Skeletal muscle satellite cell (primary cell): ENCODE data around the gene CASP10. TPM values are rescaled to one million over a fixed set of nuclear protein-coding genes. Genes with fewer than 3 reads are reported as not detected.
"Not testable (repeated sequence)": the region's sequence is repeated elsewhere in the genome, so short reads cannot be mapped to it uniquely, and the experiment has no call there.

Experiments
- H3K27me3 ChIP-seq: 2 replicates; pipeline ENCODE4 v1.7.0; 2013; ENCODE audit warnings: low read length; ENCODE audit not compliant: control insufficient read depth, insufficient read depth
- H3K36me3 ChIP-seq: 2 replicates; pipeline ENCODE4 v1.7.0; 2013; ENCODE audit warnings: mild to moderate bottlenecking, control low read depth, low read length; ENCODE audit not compliant: insufficient read depth
- H3K4me1 ChIP-seq: 2 replicates; pipeline ENCODE4 v1.7.0; 2013; ENCODE audit warnings: low read length; ENCODE audit not compliant: control insufficient read depth, insufficient read depth
- H3K4me2 ChIP-seq: 2 replicates; pipeline ENCODE4 v1.7.0; 2013; ENCODE audit warnings: mild to moderate bottlenecking, low read length
- H3K4me3 ChIP-seq: 2 replicates; pipeline ENCODE4 v1.7.0; 2013; ENCODE audit warnings: low read length
- H3K9ac ChIP-seq: 2 replicates; pipeline ENCODE4 v1.7.0; 2013; ENCODE audit warnings: mild to moderate bottlenecking, low read depth, low read length, moderate library complexity
- H3K9me3 ChIP-seq: replicated peaks from 2 replicates; pipeline ENCODE4 v1.7.0; 2013; ENCODE audit warnings: mild to moderate bottlenecking, control low read depth, low read length
- total RNA-seq: library from RNA; depleted of rRNA; stranded (reverse); fragments of >200 nt; gene quantifications from 2 replicates; pipeline ENCODE4 v1.2.3, GENCODE V29; 2012; rRNA removed

The CASP10 gene
- 1.5 and 2.5 TPM in 2 replicates for total RNA-seq

GRCh38 chr2:201182650-201183364 is at the start of gene CASP10:
TSS of gene CASP10 (plus strand) at chr2:201183141. CDS start at chr2:201185778, 2,637 bp downstream.
- Histone ChIP-seq H3K4me1 (no peaks in the 10 kb centered on the region), H3K27me3 (peaks cover 13% of the 10 kb centered on the region), H3K36me3 (no peaks in the 10 kb centered on the region), H3K4me2 (no peak within 1 kb of the TSS), H3K9me3 (no peaks in the 10 kb centered on the region), H3K9ac (no peak within 1 kb of the TSS), H3K4me3 (no peak within 1 kb of the TSS)

- H3K4me2 ChIP-seq: no peak overlapping the region
- H3K9ac ChIP-seq: peak overlapping the region; percentile 11
- H3K36me3 ChIP-seq: peaks cover 65% of the 10 kb centered on the region
- peaks cover 43% of the 10 kb centered on the region for H3K4me1 ChIP-seq
- no peak overlapping the region for H3K4me3 ChIP-seq
- H3K27me3 ChIP-seq: no peaks in the 10 kb centered on the region
- H3K9me3 ChIP-seq: no peaks in the 10 kb centered on the region
Measured at GRCh38 chr2:201135386-201135785, 47.6 kb upstream of the CASP10 start.

- Histone ChIP-seq H3K4me1 (peaks cover 30% of the 10 kb centered on the region), H3K4me2 (no peak overlapping the region), H3K27me3 (no peaks in the 10 kb centered on the region), H3K4me3 (no peak overlapping the region), H3K9me3 (no peaks in the 10 kb centered on the region), H3K9ac (no peak overlapping the region), H3K36me3 (peaks cover 69% of the 10 kb centered on the region)
Measured at GRCh38 chr2:201136889-201137321, 46.0 kb upstream of the CASP10 start.

GRCh38 chr2:201137505-201138400 is 45.2 kb upstream of the CASP10 start:
- no peak overlapping the region for H3K9ac ChIP-seq
- H3K9me3 ChIP-seq: no peaks in the 10 kb centered on the region
- peaks cover 69% of the 10 kb centered on the region for H3K36me3 ChIP-seq
- H3K4me1 ChIP-seq: peaks cover 23% of the 10 kb centered on the region
- no peak overlapping the region for H3K4me2 ChIP-seq
- no peak overlapping the region for H3K4me3 ChIP-seq
- no peaks in the 10 kb centered on the region for H3K27me3 ChIP-seq

- Histone ChIP-seq H3K4me3 (no peak overlapping the region), H3K27me3 (no peaks in the 10 kb centered on the region), H3K36me3 (peaks cover 68% of the 10 kb centered on the region), H3K9ac (no peak overlapping the region), H3K9me3 (no peaks in the 10 kb centered on the region), H3K4me2 (no peak overlapping the region), H3K4me1 (peaks cover 17% of the 10 kb centered on the region)
Measured at GRCh38 chr2:201138401-201138970, 44.5 kb upstream of the CASP10 start.

GRCh38 chr2:201138986-201139781 is 43.8 kb upstream of the CASP10 start:
- not testable (repeated sequence) for H3K4me3 ChIP-seq, H3K27me3 ChIP-seq, H3K9me3 ChIP-seq, H3K4me2 ChIP-seq, H3K9ac ChIP-seq
- H3K4me1 ChIP-seq: peaks cover 17% of the 10 kb centered on the region
- peaks cover 74% of the 10 kb centered on the region for H3K36me3 ChIP-seq

GRCh38 chr2:201139836-201140604 is 42.9 kb upstream of the CASP10 start:
- Histone ChIP-seq H3K4me2 (no peak overlapping the region), H3K4me1 (peaks cover 12% of the 10 kb centered on the region), H3K36me3 (peaks cover 76% of the 10 kb centered on the region), H3K9me3 (no peaks in the 10 kb centered on the region), H3K9ac (no peak overlapping the region), H3K27me3 (no peaks in the 10 kb centered on the region), H3K4me3 (no peak overlapping the region)

GRCh38 chr2:201144101-201145051 is 38.6 kb upstream of the CASP10 start:
- no peak overlapping the region for H3K4me2 ChIP-seq
- H3K27me3 ChIP-seq: no peaks in the 10 kb centered on the region
- no peaks in the 10 kb centered on the region for H3K9me3 ChIP-seq
- no peak overlapping the region for H3K9ac ChIP-seq
- H3K4me3 ChIP-seq: no peak overlapping the region
- H3K4me1 ChIP-seq: peaks cover 16% of the 10 kb centered on the region
- peaks cover 49% of the 10 kb centered on the region for H3K36me3 ChIP-seq

- peak overlapping the region; percentile 60 for H3K4me2 ChIP-seq
- H3K36me3 ChIP-seq: peaks cover 44% of the 10 kb centered on the region
- peak overlapping the region; percentile 85 for H3K9ac ChIP-seq
Measured at GRCh38 chr2:201148434-201148990, 34.4 kb upstream of the CASP10 start.

More at GRCh38 chr2:201148434-201148990, 34.4 kb upstream of the CASP10 start:
- Histone ChIP-seq H3K27me3 (no peaks in the 10 kb centered on the region), H3K4me1 (peaks cover 47% of the 10 kb centered on the region), H3K4me3 (peak overlapping the region; percentile 12), H3K9me3 (no peaks in the 10 kb centered on the region)
